ENCODE measurements around the gene TTC9C.

GRCh38 chr11:62713343-62713742, 14.9 kb upstream of the TTC9C start:
- TF ChIP-seq CTCF (IDR thresholded peaks at IDR 0.05 in 2 of 3, conservative IDR thresholded peaks at IDR 0.05 in 1 of 3; ENCODE audit: borderline replicate concordance in 1 of 3, insufficient read depth in 1 of 3, low read depth in 2 of 3, low read length in 2 of 3) (no peak), EZH2 (IDR thresholded peaks at IDR 0.05) (no peak), EZH2phosphoT487 (IDR thresholded peaks at IDR 0.05; ENCODE audit: borderline replicate concordance) (no peak), POLR2A (IDR thresholded peaks at IDR 0.05; ENCODE audit: borderline replicate concordance, extremely low read depth, insufficient read depth, insufficient read length) (no peak), SRF (IDR thresholded peaks at IDR 0.05; ENCODE audit: low read depth) (no peak), SIN3A (IDR thresholded peaks at IDR 0.05; ENCODE audit: low read depth) (no peak)
- TF ChIP-seq, protein P1, sequence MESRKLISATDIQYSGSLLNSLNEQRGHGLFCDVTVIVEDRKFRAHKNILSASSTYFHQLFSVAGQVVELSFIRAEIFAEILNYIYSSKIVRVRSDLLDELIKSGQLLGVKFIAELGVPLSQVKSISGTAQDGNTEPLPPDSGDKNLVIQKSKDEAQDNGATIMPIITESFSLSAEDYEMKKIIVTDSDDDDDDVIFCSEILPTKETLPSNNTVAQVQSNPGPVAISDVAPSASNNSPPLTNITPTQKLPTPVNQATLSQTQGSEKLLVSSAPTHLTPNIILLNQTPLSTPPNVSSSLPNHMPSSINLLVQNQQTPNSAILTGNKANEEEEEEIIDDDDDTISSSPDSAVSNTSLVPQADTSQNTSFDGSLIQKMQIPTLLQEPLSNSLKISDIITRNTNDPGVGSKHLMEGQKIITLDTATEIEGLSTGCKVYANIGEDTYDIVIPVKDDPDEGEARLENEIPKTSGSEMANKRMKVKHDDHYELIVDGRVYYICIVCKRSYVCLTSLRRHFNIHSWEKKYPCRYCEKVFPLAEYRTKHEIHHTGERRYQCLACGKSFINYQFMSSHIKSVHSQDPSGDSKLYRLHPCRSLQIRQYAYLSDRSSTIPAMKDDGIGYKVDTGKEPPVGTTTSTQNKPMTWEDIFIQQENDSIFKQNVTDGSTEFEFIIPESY (IDR thresholded peaks at IDR 0.05; ENCODE audit: extremely low read depth, insufficient replicate concordance, low read length) = no peak

All from HCT116 (cell line).